Liver (tissue), 3 donors: ENCODE measurements around the gene ZFP36L1.

ENCODE experiments used
- ATF3 ChIP-seq: IDR thresholded peaks from 2 replicates; pipeline ENCODE4 v1.6.1; 2016; ENCODE audit warnings: antibody characterized with exemption
- CTCF ChIP-seq: fragments of 150-350 bp; IDR thresholded peaks from 2 replicates; pipeline ENCODE4 v1.5.1; 2017; ENCODE audit warnings: improper control_type of control experiment, low read depth, low read length; ENCODE audit not compliant: missing input control
- EGR1 ChIP-seq, 2 donors: IDR thresholded peaks; 2 replicates each; pipeline ENCODE4 v1.6.1; 2016 to 2018; ENCODE audit warnings: antibody characterized with exemption in 2 of 2, low read depth in 2 of 2
- FOXA1 ChIP-seq: IDR thresholded peaks from 2 replicates; pipeline ENCODE4 v1.6.1; 2016; ENCODE audit warnings: antibody characterized with exemption
- FOXA2 ChIP-seq: IDR thresholded peaks from 2 replicates; pipeline ENCODE4 v1.6.1; 2016; ENCODE audit warnings: antibody characterized with exemption
- GABPA ChIP-seq, 2 donors: IDR thresholded peaks in 1 of 2; conservative IDR thresholded peaks in 1 of 2; 2 replicates each; pipeline ENCODE4 v1.6.1; 2016; ENCODE audit warnings: antibody characterized with exemption in 2 of 2, mild to moderate bottlenecking in 1 of 2, moderate library complexity in 1 of 2
- MAX ChIP-seq: IDR thresholded peaks from 2 replicates; pipeline ENCODE4 v1.6.1; 2016; ENCODE audit warnings: antibody characterized with exemption
- RAD21 ChIP-seq, 2 donors: IDR thresholded peaks; 2 replicates each; pipeline ENCODE4 v1.6.1; 2016; ENCODE audit warnings: antibody characterized with exemption in 2 of 2, mild to moderate bottlenecking in 2 of 2
- REST ChIP-seq: IDR thresholded peaks from 2 replicates; pipeline ENCODE4 v1.6.1; 2016; ENCODE audit warnings: antibody characterized with exemption, mild to moderate bottlenecking
- TAF1 ChIP-seq: conservative IDR thresholded peaks from 2 replicates; pipeline ENCODE4 v1.6.1; 2016; ENCODE audit warnings: antibody characterized with exemption, mild to moderate bottlenecking
- YY1 ChIP-seq: IDR thresholded peaks from 2 replicates; pipeline ENCODE4 v1.6.1; 2016; ENCODE audit warnings: antibody characterized with exemption, mild to moderate bottlenecking
- donor health status: healthy.
- donor health status: healthy.

- TF ChIP-seq CTCF (no peak), GABPA (IDR thresholded peaks at IDR 0.05 in 1 of 2, conservative IDR thresholded peaks at IDR 0.05 in 1 of 2) (no peak), RAD21 (IDR thresholded peaks at IDR 0.05) (no peak), YY1 (no peak), EGR1 (IDR thresholded peaks at IDR 0.05; ENCODE audit: low read depth in 2 of 2) (no peak), ATF3 (no peak), REST (no peak), FOXA1 (no peak), FOXA2 (no peak), MAX (no peak), TAF1 (no peak)
Measured at GRCh38 chr14:68790644-68791077, 2.2 kb downstream of the ZFP36L1 start.
